Stimulated activated effector memory CD8-positive, alpha-beta T cell treated with anti-CD3 and anti-CD28 coated beads, Interleukin-12 subunit alpha, Interleukin-12 subunit beta, amount 100 ng/mL, for 72 hours (primary cell): ENCODE measurements around the gene BTBD1.
A peak's percentile ranks its signal among the peaks of the same experiment; 100 is the strongest.
"Not testable (repeated sequence)": the region's sequence is repeated elsewhere in the genome, so short reads cannot be mapped to it uniquely, and the experiment has no call there.

Source experiments
- ATAC-seq: fragments of 150-1000 bp; cut with Tn5 transposase; 2 replicates; pipeline ENCODE4 v1.10.0; 2021
- DNase-seq, 2 donors: peaks; one replicate each; pipeline ENCODE4 v3.0.0; 2021 to 2022; ENCODE audit warnings: low spot score in 2 of 2
- H3K27ac Mint-ChIP-seq: one replicate; pipeline ENCODE4 v1.8.0; 2022; ENCODE audit warnings: mild to moderate bottlenecking, mixed read lengths
- H3K36me3 Mint-ChIP-seq: one replicate; pipeline ENCODE4 v1.8.0; 2022; ENCODE audit warnings: mild to moderate bottlenecking, mixed read lengths
- H3K4me1 Mint-ChIP-seq: one replicate; pipeline ENCODE4 v1.8.0; 2022; ENCODE audit warnings: mixed read lengths
- H3K4me3 Mint-ChIP-seq: one replicate; pipeline ENCODE4 v1.8.0; 2022; ENCODE audit warnings: mild to moderate bottlenecking, mixed read lengths
- H3K9me3 Mint-ChIP-seq: one replicate; pipeline ENCODE4 v1.8.0; 2022; ENCODE audit warnings: mixed read lengths

The BTBD1 gene

GRCh38 chr15:83081256-83082014, 14.4 kb upstream of the BTBD1 start:
- peak; percentile 65 for ATAC-seq
- Mint-ChIP-seq H3K36me3 (peaks cover 5% of the 10 kb centered on the region), H3K4me3 (no peak overlapping the region), H3K9me3 (no peaks in the 10 kb centered on the region), H3K27ac (no peak overlapping the region), H3K4me1 (no peaks in the 10 kb centered on the region)
- DNase-seq = no peak

- peaks cover 5% of the 10 kb centered on the region for H3K36me3 Mint-ChIP-seq
- no peak for ATAC-seq
- no peak overlapping the region for H3K4me3 Mint-ChIP-seq
- no peaks in the 10 kb centered on the region for H3K4me1 Mint-ChIP-seq
- H3K9me3 Mint-ChIP-seq = no peaks in the 10 kb centered on the region
- no peak for DNase-seq
- no peak overlapping the region for H3K27ac Mint-ChIP-seq
These were observed 11.7 kb upstream of the BTBD1 start for GRCh38 chr15:83078712-83079111.

- Mint-ChIP-seq H3K4me1 (no peaks in the 10 kb centered on the region), H3K27ac (no peak overlapping the region), H3K36me3 (peaks cover 5% of the 10 kb centered on the region), H3K4me3 (no peak overlapping the region), H3K9me3 (peaks cover 3% of the 10 kb centered on the region)
- ATAC-seq (no peak), DNase-seq (no peak)
These were observed 10.6 kb upstream of the BTBD1 start for GRCh38 chr15:83077491-83078230.

- H3K27ac Mint-ChIP-seq = peak overlapping the region; percentile 50
- H3K9me3 Mint-ChIP-seq, ATAC-seq: not testable (repeated sequence)
- peak in 1 of 2 donors; percentile 51 for DNase-seq
- peak overlapping the region; percentile 22 for H3K4me3 Mint-ChIP-seq
- H3K4me1 Mint-ChIP-seq = peaks cover 22% of the 10 kb centered on the region
- H3K36me3 Mint-ChIP-seq = peaks cover 14% of the 10 kb centered on the region
These were observed 2.2 kb upstream of the BTBD1 start for GRCh38 chr15:83069211-83069642.

- Mint-ChIP-seq H3K4me1 (peaks cover 22% of the 10 kb centered on the region), H3K4me3 (no peak overlapping the region), H3K36me3 (peaks cover 14% of the 10 kb centered on the region), H3K9me3 (peaks cover 3% of the 10 kb centered on the region), H3K27ac (peak overlapping the region; percentile 53)
- ATAC-seq = no peak
- DNase-seq = no peak
These were observed 1.0 kb upstream of the BTBD1 start for GRCh38 chr15:83068054-83068453.

GRCh38 chr15:83067638-83067962, 548 bp upstream of the BTBD1 start:
- H3K9me3 Mint-ChIP-seq = peaks cover 3% of the 10 kb centered on the region
- no peak overlapping the region for H3K4me3 Mint-ChIP-seq
- ATAC-seq (no peak), DNase-seq (no peak)
- peaks cover 22% of the 10 kb centered on the region for H3K4me1 Mint-ChIP-seq
- H3K27ac Mint-ChIP-seq = peak overlapping the region; percentile 53
- H3K36me3 Mint-ChIP-seq = peaks cover 14% of the 10 kb centered on the region

- DNase-seq = no peak
- ATAC-seq = no peak
- Mint-ChIP-seq H3K36me3 (peaks cover 14% of the 10 kb centered on the region), H3K4me1 (peaks cover 22% of the 10 kb centered on the region), H3K27ac (peak overlapping the region; percentile 77), H3K4me3 (no peak overlapping the region), H3K9me3 (no peaks in the 10 kb centered on the region)
These were observed 868 bp downstream of the BTBD1 start for GRCh38 chr15:83066034-83066733.

- DNase-seq (no peak), ATAC-seq (no peak)
- H3K4me1 Mint-ChIP-seq = peaks cover 22% of the 10 kb centered on the region
- H3K27ac Mint-ChIP-seq = peak overlapping the region; percentile 77
- H3K4me3 Mint-ChIP-seq = no peak overlapping the region
- no peaks in the 10 kb centered on the region for H3K9me3 Mint-ChIP-seq
- H3K36me3 Mint-ChIP-seq = peaks cover 14% of the 10 kb centered on the region
These were observed 1.6 kb downstream of the BTBD1 start for GRCh38 chr15:83065431-83065830.

GRCh38 chr15:83064859-83065258, 2.2 kb downstream of the BTBD1 start:
- ATAC-seq (no peak), DNase-seq (no peak)
- peaks cover 22% of the 10 kb centered on the region for H3K4me1 Mint-ChIP-seq
- no peaks in the 10 kb centered on the region for H3K9me3 Mint-ChIP-seq
- H3K4me3 Mint-ChIP-seq = no peak overlapping the region
- peaks cover 14% of the 10 kb centered on the region for H3K36me3 Mint-ChIP-seq
- H3K27ac Mint-ChIP-seq = peak overlapping the region; percentile 77

GRCh38 chr15:83063551-83063950, 3.5 kb downstream of the BTBD1 start:
- no peak for ATAC-seq
- no peak for DNase-seq
- no peak overlapping the region for H3K4me3 Mint-ChIP-seq

GRCh38 chr15:83062768-83063180, 4.3 kb downstream of the BTBD1 start:
- peaks cover 29% of the 10 kb centered on the region for H3K36me3 Mint-ChIP-seq
- H3K4me3 Mint-ChIP-seq = no peak overlapping the region
- no peak overlapping the region for H3K27ac Mint-ChIP-seq
- peaks cover 21% of the 10 kb centered on the region for H3K4me1 Mint-ChIP-seq
- H3K9me3 Mint-ChIP-seq = no peaks in the 10 kb centered on the region
- DNase-seq (no peak), ATAC-seq (no peak)

More at GRCh38 chr15:83063551-83063950, 3.5 kb downstream of the BTBD1 start:
- peaks cover 22% of the 10 kb centered on the region for H3K36me3 Mint-ChIP-seq
- peaks cover 22% of the 10 kb centered on the region for H3K4me1 Mint-ChIP-seq
- H3K9me3 Mint-ChIP-seq = no peaks in the 10 kb centered on the region
- H3K27ac Mint-ChIP-seq = no peak overlapping the region

GRCh38 chr15:83061680-83062079, 5.4 kb downstream of the BTBD1 start:
- Mint-ChIP-seq H3K4me3 (no peak overlapping the region), H3K9me3 (no peaks in the 10 kb centered on the region), H3K4me1 (peaks cover 26% of the 10 kb centered on the region)

GRCh38 chr15:83057696-83058376, 9.2 kb downstream of the BTBD1 start:
- no peak overlapping the region for H3K4me3 Mint-ChIP-seq
- ATAC-seq (no peak), DNase-seq (no peak)
- H3K9me3 Mint-ChIP-seq = no peaks in the 10 kb centered on the region
- H3K27ac Mint-ChIP-seq = peak overlapping the region; percentile 81
- peaks cover 17% of the 10 kb centered on the region for H3K4me1 Mint-ChIP-seq
- H3K36me3 Mint-ChIP-seq = peaks cover 62% of the 10 kb centered on the region

More at GRCh38 chr15:83061680-83062079, 5.4 kb downstream of the BTBD1 start:
- Mint-ChIP-seq H3K27ac (no peak overlapping the region), H3K36me3 (peaks cover 38% of the 10 kb centered on the region)
- ATAC-seq (no peak), DNase-seq (no peak)

GRCh38 chr15:83057002-83057401, 10.1 kb downstream of the BTBD1 start:
- H3K36me3 Mint-ChIP-seq = peaks cover 71% of the 10 kb centered on the region
- no peak overlapping the region for H3K4me3 Mint-ChIP-seq
- ATAC-seq (no peak), DNase-seq (no peak)
- peak overlapping the region; percentile 81 for H3K27ac Mint-ChIP-seq
- no peaks in the 10 kb centered on the region for H3K9me3 Mint-ChIP-seq
- H3K4me1 Mint-ChIP-seq = peaks cover 17% of the 10 kb centered on the region

- Mint-ChIP-seq H3K36me3 (peaks cover 99% of the 10 kb centered on the region), H3K4me1 (peaks cover 30% of the 10 kb centered on the region), H3K9me3 (no peaks in the 10 kb centered on the region), H3K4me3 (no peak overlapping the region), H3K27ac (no peak overlapping the region)
- ATAC-seq (no peak), DNase-seq (no peak)
These were observed 13.9 kb downstream of the BTBD1 start for GRCh38 chr15:83053151-83053550.
